ENCODE measurements around the gene TOMT.

TOMT gene, protein sequence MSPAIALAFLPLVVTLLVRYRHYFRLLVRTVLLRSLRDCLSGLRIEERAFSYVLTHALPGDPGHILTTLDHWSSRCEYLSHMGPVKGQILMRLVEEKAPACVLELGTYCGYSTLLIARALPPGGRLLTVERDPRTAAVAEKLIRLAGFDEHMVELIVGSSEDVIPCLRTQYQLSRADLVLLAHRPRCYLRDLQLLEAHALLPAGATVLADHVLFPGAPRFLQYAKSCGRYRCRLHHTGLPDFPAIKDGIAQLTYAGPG

DNA sequence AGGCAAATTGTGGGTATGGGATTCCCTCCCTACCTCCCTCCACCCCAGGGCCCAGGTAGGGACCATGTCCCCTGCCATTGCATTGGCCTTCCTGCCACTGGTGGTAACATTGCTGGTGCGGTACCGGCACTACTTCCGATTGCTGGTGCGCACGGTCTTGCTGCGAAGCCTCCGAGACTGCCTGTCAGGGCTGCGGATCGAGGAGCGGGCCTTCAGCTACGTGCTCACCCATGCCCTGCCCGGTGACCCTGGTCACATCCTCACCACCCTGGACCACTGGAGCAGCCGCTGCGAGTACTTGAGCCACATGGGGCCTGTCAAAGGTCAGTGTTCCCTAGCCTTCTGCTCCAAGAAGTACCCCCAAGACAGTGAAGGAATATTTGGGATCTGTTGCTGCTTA is at the start of gene TOMT:
TSS of gene TOMT (plus strand) at position 37 of the 400 bp plus-strand sequence. CDS start at position 65, 28 bp downstream.
- no peak for DNase-seq

DNA sequence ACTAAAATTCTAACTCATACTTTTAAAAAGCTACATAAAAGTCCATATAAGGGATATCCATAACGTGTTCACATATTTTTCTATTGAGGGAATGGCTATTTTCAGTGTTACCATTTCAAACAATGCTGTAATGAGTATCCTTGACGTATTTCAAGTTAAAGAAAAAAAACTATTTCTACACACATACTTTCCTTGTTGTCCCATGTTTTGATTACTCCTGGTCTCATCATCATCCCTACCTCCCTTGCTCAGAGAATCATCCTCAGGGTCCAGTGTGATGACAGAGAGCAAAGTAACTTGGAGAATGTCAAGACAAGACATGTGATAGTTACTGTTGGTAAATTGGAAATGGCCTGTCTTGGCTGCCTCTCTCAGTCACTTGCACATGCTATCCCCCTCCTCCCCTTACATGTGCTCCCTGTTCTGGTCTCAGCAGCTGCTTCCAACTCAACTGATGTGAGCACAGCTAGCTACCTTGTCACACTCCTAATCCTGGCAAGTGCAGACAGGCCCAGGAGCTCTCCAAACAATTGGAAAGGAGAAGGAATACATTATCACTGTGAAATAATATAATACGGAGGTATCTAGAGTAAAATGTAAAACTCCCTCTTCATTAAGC is 47.2 kb upstream of the TOMT start:
- DNase-seq = no peak

DNA sequence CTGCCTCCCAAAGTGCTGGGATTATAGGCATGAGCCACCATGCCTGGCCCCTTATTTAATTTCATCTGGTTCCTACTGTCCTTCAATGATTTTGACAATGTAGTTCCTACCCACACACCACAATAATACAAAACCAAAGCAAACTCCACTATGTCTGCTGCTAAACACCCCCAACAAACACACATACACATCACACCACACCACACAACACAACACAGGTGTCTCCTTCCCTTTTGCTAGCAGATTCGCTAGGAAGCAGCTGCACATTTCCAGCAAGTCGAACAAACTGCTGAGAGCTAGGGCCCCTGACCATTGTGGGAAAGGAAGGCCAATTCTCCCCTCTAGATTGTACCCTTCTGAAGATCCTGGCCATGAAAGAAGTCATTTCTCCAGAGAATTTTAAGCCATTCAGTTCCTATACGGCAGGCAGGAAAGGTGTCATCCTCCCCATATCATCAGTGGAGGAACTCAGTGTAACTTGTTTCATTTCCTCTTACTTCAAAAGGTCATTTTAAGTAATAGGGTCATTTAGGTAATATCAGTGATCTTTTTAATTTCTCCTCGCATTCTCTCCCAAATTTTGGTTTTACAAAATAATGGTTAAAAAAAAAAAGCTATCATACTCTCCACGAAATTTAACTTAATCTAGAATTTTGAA is 43.9 kb upstream of the TOMT start:
- no peak for DNase-seq

DNA sequence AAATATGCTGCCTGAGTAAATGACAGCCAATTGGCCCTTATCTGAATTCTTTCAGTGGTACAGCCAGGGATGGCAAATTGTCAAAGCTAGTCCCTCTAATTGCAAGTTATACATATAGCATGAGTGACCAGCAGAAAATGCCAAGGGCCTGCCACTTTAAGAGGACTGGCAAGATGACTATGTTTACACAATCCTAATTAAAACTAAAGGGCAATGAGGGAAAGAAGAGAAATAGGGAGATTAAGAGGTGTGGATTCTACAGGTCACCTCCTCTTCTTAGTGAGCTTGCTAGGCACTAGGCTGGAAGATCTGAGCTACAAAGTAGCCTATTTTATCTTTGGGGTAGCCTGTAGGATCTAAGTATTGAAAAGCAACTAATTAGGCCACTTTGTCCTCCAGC is 38.9 kb upstream of the TOMT start:
- no peak for DNase-seq

DNA sequence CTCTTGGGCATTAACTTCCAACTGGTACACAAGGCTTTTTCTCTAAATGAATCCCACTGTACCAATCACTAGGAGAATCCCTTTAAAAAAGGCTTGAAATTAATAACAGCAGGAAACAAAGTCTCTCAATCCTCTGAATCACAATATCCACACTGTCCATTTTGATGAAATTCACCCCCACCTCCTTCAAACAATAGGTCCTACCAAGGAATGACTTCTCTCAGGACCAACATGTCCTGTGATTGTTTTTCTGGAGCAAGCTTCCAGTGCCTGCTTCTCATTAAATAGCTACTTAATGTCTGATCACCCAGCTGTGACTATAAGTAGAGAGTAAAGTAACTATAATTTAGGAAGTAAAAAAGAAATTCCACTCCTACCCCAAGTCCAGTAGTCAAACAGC is 38.5 kb upstream of the TOMT start:
- DNase-seq = no peak

DNA sequence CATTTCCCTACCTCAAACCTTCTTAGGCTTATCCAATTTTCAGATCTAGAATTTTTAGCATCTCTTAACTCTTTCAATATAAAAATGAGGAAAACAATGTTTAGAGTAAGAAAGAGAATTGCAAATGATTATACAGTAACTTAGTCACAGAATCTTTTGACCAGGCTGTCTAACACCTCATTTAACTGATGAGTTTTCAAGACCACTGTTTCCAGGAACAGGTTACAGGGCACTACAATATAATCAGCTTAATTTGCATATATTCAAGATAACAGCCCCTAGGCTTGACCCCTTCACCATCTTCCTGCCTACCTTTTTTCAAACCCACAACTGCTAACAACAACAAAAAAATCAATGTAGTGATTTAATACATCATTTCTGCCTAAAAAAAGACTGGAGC is 38.0 kb upstream of the TOMT start:
- no peak for DNase-seq

DNA sequence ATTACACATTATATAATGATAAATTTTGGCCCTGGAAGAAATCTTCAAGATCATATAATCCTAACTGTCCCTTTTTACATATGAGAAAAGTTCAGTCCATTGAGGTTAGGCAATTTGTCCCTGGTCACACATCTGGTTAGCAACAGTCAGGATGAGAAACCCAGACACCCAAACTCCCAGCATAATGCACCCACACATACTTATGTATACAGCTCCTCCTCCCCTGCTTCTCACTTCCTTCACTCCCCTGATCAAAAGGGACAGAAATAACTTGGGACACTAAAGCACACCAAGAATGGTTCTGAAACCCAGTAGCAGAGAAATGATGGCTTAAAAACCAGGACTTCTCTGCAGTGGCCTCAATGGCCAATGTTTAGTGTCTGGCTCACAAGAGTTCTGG is 36.5 kb upstream of the TOMT start:
- no peak for DNase-seq

DNA sequence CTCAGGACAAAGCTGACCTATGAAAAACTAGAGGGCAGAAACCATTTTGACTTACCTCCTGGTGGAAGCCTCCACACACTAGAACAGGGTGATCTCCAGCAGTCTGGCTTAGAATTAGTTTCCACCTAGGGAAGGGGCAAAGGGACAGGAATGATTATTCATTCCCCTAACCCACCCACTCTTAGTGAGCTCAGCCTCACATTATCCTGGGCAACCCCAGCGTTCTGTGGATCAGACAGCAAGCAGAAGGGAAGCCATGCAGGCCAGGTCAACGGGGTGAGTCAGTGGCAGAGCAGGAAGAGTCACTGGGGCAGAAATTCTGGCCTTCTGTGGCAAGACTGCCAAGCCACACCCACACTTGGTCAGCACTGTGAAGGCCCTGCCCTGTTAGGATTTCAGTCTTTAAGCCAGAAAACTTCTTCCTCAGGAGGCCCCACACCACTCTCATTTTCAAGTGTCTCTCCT is 35.9 kb upstream of the TOMT start:
- no peak for DNase-seq

DNA sequence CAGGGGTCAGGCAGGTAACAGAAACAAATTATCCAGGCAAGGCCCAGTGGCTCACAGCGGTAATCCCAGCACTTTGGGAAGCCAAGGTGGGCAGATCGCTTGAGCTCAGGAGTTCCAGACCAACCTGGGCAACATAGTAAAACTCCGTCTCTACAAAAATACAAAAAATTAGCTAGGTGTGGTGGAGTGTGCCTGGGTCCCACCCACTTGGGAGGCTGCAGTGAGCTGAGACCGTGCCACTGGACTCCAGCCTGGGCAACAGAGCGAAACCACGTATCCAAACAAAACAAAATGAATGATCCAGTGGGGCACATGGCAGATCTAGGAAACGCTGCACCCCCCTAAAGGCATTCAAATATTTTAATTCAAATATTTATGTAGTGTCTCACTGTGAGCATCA is 35.2 kb upstream of the TOMT start:
- DNase-seq = no peak

DNA sequence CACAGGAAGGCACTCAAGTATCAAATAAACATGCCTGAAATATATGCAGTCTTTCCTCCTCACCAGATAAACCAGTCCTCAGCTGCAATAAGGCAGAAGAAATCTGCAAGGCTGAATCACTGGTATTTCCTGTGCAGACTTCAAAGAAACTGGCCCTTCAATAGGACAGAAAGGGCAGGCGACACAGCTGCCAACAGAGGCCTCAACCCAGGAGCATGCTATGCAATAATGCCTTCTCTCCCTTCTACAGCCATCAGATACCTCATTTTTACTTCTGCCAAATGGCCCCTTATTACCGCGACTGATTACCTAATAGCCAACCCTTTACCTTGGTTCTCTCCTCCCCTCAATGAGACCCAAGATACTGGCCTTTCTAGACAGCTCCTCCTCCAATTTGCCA is 33.4 kb upstream of the TOMT start:
- no peak for DNase-seq

DNA sequence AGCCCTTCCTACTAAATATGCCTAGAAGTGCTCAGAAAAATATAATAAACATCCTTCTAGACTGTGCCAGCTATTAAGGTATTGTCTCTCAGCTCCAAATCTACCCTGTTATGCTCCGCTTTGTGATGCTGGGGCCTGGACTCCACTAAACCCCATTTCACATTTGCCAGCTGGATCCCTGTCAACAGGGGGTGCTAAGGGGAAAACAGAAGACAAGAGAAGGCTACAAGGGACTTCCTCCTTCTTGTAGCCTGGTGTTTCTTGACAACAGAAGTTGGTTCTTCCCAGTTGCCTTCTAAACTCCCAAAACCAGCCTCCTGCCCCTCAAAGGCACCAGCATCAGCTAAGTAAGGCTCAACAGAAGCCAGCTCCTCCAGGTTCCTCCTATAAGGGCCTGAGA is 30.6 kb upstream of the TOMT start:
- no peak for DNase-seq

DNA sequence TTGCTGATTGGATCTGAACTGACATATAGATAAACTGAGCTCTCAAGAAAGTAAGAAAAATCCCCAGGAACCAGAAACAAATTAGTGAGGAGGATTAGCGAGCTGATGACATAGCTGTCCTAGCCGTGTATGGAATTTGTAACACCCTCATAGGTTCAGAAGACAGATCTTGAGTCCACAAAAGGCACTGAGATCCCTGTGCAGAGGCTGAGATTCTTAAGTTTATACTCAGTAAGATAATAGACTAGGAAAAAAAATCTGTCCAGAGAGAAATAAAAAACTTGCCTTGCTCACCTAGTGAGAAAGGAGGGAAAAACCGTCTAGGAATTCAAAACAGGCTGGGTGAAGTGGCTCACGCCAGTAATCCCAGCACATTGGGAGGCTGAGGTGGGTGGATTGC is 30.0 kb upstream of the TOMT start:
- DNase-seq = no peak

DNA sequence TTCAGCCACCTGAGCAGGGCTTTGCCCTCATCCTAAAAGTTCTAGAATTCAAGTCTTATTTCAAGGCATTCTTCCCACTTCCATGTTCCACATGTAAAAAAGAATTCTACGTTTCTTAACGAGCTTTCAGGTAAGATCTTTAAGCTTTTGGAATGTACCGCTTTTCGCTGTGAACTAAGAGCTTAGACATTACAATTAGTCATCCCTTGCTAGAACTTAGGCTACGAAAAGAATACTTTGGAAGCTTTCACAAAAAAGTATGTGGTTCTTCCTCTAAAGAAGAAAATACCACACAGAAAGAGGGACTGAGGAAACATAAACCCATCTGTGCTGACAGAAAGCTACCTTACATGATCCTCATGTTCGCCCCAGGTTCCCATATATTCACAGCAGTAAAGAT is 27.2 kb upstream of the TOMT start:
- no peak for DNase-seq

DNA sequence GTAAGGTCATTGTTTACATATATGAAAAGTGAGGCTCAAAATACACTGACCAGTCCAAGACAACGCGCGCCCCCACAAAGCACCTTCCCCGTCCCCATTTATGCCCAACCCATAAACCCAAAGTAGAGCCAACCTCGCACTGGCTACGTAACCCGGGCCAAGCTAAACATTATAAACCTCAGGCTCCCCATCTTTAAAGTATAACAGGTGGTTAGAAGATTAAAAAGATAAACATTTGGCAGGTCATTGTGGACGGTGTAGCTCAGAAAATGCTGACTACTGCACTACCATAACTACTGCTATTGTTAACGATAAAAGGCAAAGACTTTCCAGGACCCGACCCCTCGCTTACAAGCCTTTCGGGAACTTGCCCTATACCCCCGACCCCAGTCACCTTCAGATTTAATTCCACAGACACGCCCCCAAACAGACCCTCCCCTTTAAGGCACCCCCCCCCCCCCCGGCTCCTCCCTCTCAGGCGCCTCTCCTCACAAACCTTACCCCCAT is 25.9 kb upstream of the TOMT start:
- DNase-seq = no peak

DNA sequence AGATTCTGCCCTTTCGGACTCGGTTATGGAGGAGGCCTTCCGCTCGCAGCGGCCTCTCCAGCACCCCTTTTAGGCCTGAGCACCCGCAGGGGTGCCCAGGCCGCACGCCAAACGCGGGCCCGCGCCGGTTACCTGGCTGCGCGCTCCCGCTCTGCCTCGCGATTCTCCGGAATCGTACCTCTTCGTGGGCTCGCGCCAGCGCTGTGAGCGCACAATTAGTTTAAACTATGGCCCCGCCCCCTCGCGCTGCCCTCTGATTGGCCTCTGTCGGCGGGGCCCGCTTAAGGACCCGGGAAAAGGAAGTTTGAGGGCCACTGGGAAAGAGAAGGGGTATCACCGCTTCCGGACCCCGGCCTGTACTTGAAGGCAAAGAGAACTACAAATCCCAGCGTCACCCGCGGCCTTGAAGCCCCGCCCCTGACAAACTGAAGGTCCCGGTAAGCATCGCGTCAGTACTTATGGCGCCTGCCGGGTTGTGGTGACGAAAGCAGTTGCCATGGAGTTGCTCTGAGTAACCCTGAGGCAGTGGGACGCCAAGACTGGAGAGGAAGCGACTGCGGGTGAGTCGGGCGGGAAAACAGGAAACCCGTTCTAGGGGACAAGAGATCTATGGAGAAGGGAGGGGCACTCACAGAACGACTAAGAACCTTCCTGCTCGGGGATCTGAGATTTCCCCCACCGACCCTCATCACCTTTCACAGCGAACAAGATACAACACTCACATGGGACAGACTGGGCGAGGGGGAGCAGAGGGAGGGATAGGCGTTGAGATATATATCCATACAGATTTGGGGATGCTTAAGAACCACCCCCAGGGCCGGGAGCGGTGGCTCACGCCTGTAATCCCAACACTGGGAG is 25.2 kb upstream of the TOMT start, which contains the start of the genes LRRC51 and NUMA1:
TSS of gene LRRC51 (plus strand) at position 525 of the 858 bp plus-strand sequence. CDS start 8,234 bp downstream, outside the sequence.
TSS of gene NUMA1 (minus strand) at position 217 of the 858 bp plus-strand sequence. CDS start 44,599 bp downstream, outside the sequence.
- DNase-seq = peak; percentile 95 to 97

DNA sequence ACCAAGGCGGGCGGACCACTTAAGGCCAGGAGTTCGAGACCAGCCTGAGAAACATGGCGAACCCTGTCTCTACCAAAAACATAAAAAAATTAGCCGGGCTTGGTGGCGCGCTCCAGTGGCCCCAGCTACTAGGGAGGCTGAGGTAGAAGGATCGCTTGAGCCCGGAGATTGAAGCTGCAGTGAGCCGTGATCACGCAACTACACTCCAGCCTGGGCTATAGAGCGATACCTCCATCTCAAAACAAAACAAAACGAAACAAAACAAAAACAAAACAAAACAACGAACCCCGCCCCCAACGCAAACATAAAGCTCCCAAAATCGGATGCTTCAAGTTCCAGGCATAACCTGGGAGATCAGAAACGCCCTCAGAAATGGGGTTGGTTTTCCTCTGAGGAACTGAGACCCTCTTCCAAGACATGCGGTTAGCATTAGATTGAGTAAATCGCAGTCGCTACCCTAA is 24.5 kb upstream of the TOMT start:
- no peak for DNase-seq

DNA sequence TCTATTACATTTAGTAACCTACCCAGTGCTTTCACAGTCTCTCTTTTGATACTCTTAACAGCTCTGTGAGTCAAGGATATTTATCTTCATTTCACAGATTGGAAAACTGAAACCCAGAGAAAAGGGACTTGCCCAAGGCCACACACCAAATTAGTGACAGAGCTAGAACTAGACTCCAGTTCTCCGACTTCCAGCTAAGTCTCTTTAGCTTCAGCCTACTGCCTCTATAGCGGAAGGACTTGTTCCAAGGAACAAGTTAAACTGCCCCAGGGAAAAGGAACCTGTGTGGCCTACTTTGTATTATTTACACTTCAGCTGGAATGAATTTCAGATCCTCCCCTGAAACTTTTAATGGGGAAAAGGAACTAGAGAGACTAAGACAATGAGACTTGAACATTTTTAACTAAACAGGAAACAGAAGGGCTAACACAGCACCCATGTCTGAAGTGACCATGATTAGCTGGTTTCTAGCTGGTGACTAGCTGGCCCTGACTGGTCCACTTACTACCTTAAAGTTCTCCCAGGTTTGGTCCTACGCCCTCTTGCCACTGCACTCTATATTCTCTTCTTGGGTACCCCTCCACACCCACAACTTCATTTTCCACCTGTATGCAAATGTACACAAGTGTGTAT is 23.8 kb upstream of the TOMT start:
- no peak for DNase-seq

DNA sequence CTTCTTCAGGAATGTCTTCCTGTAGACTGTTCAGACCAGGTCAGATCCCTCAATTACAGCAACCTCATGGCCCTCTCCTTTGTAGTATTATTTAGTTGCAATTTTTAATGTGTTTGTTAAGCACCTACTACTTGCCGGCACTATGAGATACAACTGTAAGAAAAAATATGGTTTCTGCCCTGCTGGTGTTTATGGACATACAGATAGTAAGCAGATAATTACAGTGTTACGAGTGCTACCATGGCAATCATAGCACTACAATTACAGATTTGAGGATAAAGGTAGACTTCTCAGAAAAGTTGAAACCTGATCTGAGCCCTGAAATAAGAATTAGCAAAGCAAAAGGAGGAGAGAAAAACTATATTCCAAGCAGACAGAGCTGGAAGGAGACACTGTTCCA is 22.3 kb upstream of the TOMT start:
- no peak for DNase-seq

DNA sequence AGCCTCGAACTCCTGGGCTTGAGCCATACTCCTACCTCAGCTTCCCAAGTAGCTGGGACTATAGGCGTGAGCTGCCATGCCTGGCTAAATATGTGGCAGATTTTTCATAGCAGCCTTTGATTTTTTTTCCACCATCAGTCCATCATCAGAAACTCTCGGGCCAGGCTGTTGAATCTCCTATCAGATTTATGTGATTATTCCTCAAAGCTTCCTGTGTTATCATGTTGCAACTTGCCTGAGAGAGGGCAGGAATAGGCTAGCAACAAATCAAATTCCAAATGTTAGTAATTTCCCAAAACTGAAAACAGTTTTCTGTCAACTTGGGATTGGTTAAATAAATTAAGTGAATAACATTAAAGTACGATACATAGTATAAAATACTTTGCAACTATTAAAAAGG is 21.6 kb upstream of the TOMT start:
- no peak for DNase-seq

DNA sequence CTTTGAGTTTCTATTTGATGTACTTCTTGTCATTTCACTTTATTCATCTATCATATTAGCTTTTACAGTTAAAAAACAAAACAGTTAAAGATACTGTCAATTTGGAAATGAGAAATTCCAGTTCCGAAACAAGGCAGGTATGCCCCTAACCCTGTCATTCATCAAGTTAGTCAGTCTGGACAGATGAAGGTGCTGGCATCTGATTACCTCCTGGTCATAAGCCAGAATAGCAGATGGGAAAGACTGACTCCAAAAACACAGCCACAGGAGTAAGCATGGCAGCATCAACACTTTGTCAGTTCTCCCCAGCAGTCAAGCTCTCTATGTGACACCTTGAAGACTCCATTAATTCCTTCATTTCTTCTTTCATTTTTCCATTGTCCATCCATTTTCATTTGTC is 20.8 kb upstream of the TOMT start:
- no peak for DNase-seq

DNA sequence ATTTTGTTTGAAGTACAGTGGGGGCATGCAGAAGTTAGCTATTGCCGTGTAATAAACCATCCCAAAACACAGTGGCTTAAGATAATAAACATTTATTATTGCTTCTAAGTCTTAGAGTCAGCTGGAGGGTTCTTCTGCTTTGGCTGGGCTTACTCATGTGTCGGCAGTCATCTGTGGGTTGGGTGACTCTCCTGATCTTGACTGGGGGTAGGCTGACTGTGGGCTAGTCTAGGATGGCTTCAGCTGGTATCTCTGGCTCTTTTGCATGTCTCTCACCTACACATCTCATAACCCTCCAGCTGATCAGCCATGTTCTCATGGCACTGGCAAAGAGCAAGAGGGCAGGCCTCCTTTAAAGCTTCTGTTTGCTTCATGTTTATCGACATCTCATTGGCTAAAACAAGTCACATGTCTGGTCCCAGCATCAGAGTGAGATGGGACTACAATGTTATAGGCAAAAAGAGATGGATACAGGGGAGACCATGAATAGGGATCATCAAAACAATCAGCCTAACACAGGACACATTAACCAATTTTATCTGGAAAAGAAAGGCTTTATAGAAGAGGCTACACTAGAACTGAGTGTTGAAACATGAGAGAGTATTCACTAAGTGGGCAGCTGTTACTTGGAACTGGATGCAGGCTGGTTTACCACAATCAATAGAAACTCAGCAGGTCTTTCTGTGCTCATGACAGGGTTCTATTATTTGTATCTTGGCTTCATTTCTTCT is 19.9 kb upstream of the TOMT start:
- no peak for DNase-seq
